WTC11 (cell line): Measurements from ENCODE around the gene TMEM43. TPM values are rescaled to one million over a fixed set of nuclear protein-coding genes. Genes with fewer than 3 reads are reported as not detected.

Experiments
- ATAC-seq: fragments of 200-7000 bp; cut with Tn5 transposase; 2 replicates; pipeline ENCODE4 v1.10.0; 2021; ENCODE audit warnings: mild to moderate bottlenecking, moderate library complexity
- CTCF ChIA-PET: fragments of 300-600 bp; sonication (Branson Sonifier 250); formaldehyde crosslinking; loops from one replicate; lab custom pipeline; 2021; ENCODE audit warnings: antibody characterized with exemption; lab: Charles Lee
- POLR2A ChIA-PET: fragments of 350-600 bp; sonication (Branson Sonifier 250); formaldehyde crosslinking; loops from one replicate; lab custom pipeline; 2021; ENCODE audit warnings: antibody characterized with exemption; lab: Charles Lee
- DNase-seq: peaks from one replicate; pipeline ENCODE4 v3.0.0; 2021; ENCODE audit warnings: low spot score
- H3K27ac Mint-ChIP-seq: 2 replicates; pipeline ENCODE4 v1.8.0; 2021; ENCODE audit warnings: mixed read lengths
- H3K27me3 Mint-ChIP-seq: 2 replicates; pipeline ENCODE4 v1.8.0; 2021; ENCODE audit warnings: low read depth, mild to moderate bottlenecking, moderate library complexity, mixed read lengths
- H3K36me3 Mint-ChIP-seq: 2 replicates; pipeline ENCODE4 v1.8.0; 2021; ENCODE audit warnings: mixed read lengths
- H3K4me1 Mint-ChIP-seq: 2 replicates; pipeline ENCODE4 v1.8.0; 2022; ENCODE audit warnings: mixed read lengths
- H3K4me3 Mint-ChIP-seq: 2 replicates; pipeline ENCODE4 v1.8.0; 2021; ENCODE audit warnings: mild to moderate bottlenecking, moderate library complexity, mixed read lengths
- H3K9me3 Mint-ChIP-seq: 2 replicates; pipeline ENCODE4 v1.8.0; 2021; ENCODE audit warnings: mixed read lengths
- ATF2 ChIP-seq: sonication (generic); formaldehyde crosslinking; IDR thresholded peaks from 2 replicates; pipeline ENCODE4 v1.8.1; 2022; ENCODE audit warnings: low read depth, missing genetic modification reagents, borderline replicate concordance
- ATF6 ChIP-seq: sonication (generic); formaldehyde crosslinking; IDR thresholded peaks from 2 replicates; pipeline ENCODE4 v1.8.1; 2023; ENCODE audit warnings: mild to moderate bottlenecking, missing genetic modification reagents
- E2F1 ChIP-seq: sonication (generic); formaldehyde crosslinking; IDR thresholded peaks from 2 replicates; pipeline ENCODE4 v1.8.0; 2022; ENCODE audit warnings: mild to moderate bottlenecking, missing genetic modification reagents
- ETV6 ChIP-seq: sonication (generic); formaldehyde crosslinking; IDR thresholded peaks from 2 replicates; pipeline ENCODE4 v1.8.1; 2022; ENCODE audit warnings: mild to moderate bottlenecking, missing genetic modification reagents
- FOXJ3 ChIP-seq: sonication (generic); formaldehyde crosslinking; IDR thresholded peaks from 2 replicates; pipeline ENCODE4 v1.9.0; 2021; ENCODE audit warnings: missing genetic modification reagents, mild to moderate bottlenecking, borderline replicate concordance
- FOXK1 ChIP-seq: sonication (generic); formaldehyde crosslinking; IDR thresholded peaks from 2 replicates; pipeline ENCODE4 v1.8.0; 2022; ENCODE audit warnings: mild to moderate bottlenecking, moderate library complexity, missing genetic modification reagents
- GTF2I ChIP-seq: fragments of 250-450 bp; sonication (Bioruptor Pico); conservative IDR thresholded peaks from 2 replicates; pipeline ENCODE4 v1.4.0; 2021; ENCODE audit warnings: mild to moderate bottlenecking
- IRF2 ChIP-seq: sonication (generic); formaldehyde crosslinking; IDR thresholded peaks from 2 replicates; pipeline ENCODE4 v1.8.0; 2022; ENCODE audit warnings: low read depth, missing genetic modification reagents, borderline replicate concordance
- JAZF1 ChIP-seq: fragments of 250-450 bp; sonication (Bioruptor Pico); IDR thresholded peaks from 2 replicates; pipeline ENCODE4 v1.9.0; 2021; ENCODE audit warnings: moderate library complexity, mild to moderate bottlenecking, inconsistent platforms
- KAT7 ChIP-seq: sonication (generic); formaldehyde crosslinking; IDR thresholded peaks from 2 replicates; pipeline ENCODE4 v1.8.1; 2023; ENCODE audit warnings: missing genetic modification reagents, mild to moderate bottlenecking, borderline replicate concordance
- MAX ChIP-seq: sonication (generic); formaldehyde crosslinking; IDR thresholded peaks from 2 replicates; pipeline ENCODE4 v1.8.0; 2022; ENCODE audit warnings: mild to moderate bottlenecking, missing genetic modification reagents
- NFATC4 ChIP-seq: fragments of 250-450 bp; sonication (Bioruptor Pico); IDR thresholded peaks from 2 replicates; pipeline ENCODE4 v1.9.0; 2021; ENCODE audit warnings: mild to moderate bottlenecking
- NR3C1 ChIP-seq: sonication (generic); formaldehyde crosslinking; conservative IDR thresholded peaks from 2 replicates; pipeline ENCODE4 v1.8.1; 2023; ENCODE audit warnings: low read depth, mild to moderate bottlenecking, missing genetic modification reagents
- SOX15 ChIP-seq: fragments of 250-450 bp; sonication (Bioruptor Pico); IDR thresholded peaks from 2 replicates; pipeline ENCODE4 v1.9.0; 2021; ENCODE audit warnings: mild to moderate bottlenecking
- TEAD1 ChIP-seq: sonication (generic); formaldehyde crosslinking; IDR thresholded peaks from 2 replicates; pipeline ENCODE4 v1.8.0; 2022; ENCODE audit warnings: mild to moderate bottlenecking, missing genetic modification reagents
- TP53 ChIP-seq: sonication (generic); formaldehyde crosslinking; IDR thresholded peaks from 2 replicates; pipeline ENCODE4 v1.8.1; 2023; ENCODE audit warnings: mild to moderate bottlenecking, missing genetic modification reagents
- ZBTB21 ChIP-seq: sonication (generic); formaldehyde crosslinking; IDR thresholded peaks from 2 replicates; pipeline ENCODE4 v1.8.1; 2023; ENCODE audit warnings: mild to moderate bottlenecking, missing genetic modification reagents, borderline replicate concordance
- ZBTB43 ChIP-seq: sonication (generic); formaldehyde crosslinking; IDR thresholded peaks from 2 replicates; pipeline ENCODE4 v1.8.1; 2023; ENCODE audit warnings: mild to moderate bottlenecking, missing genetic modification reagents
- ZNF219 ChIP-seq: sonication (generic); formaldehyde crosslinking; IDR thresholded peaks from 2 replicates; pipeline ENCODE4 v1.8.0; 2023; ENCODE audit warnings: missing genetic modification reagents, mild to moderate bottlenecking, borderline replicate concordance
- ZNF396 ChIP-seq: fragments of 250-450 bp; sonication (Bioruptor Pico); IDR thresholded peaks from 2 replicates; pipeline ENCODE4 v1.8.0; 2021; ENCODE audit warnings: mild to moderate bottlenecking, moderate library complexity, borderline replicate concordance
- ZNF532 ChIP-seq: fragments of 250-450 bp; sonication (Bioruptor Pico); IDR thresholded peaks from 2 replicates; pipeline ENCODE4 v1.9.0; 2021; ENCODE audit warnings: mild to moderate bottlenecking, borderline replicate concordance
- total RNA-seq: library from RNA; stranded (reverse); gene quantifications from 3 replicates; pipeline ENCODE4 v1.2.3, GENCODE V29; 2021

The TMEM43 gene
- total RNA-seq, 1 experiment from 2014 or later, result 27.7 TPM

- TF ChIP-seq IRF2 (no peak), FOXJ3 (no peak), ZNF532 (CRISPR knock-in tag) (no peak), NFATC4 (no peak), GTF2I (CRISPR knock-in tag) (no peak), MAX (CRISPR knock-in tag) (no peak), JAZF1 (CRISPR knock-in tag) (no peak), ATF2 (CRISPR knock-in tag) (no peak), E2F1 (CRISPR knock-in tag) (no peak), ZBTB21 (CRISPR knock-in tag) (no peak), ZNF396 (CRISPR knock-in tag) (no peak), KAT7 (CRISPR knock-in tag) (no peak), ZNF219 (CRISPR knock-in tag) (no peak), TP53 (no peak)
Observed at GRCh38 chr3:14117468-14118399, 7.1 kb upstream of the TMEM43 start (continued).

GRCh38 chr3:14118400-14119381 is 6.2 kb upstream of the TMEM43 start:
- ATAC-seq, result no peak
- TF ChIP-seq NR3C1 (CRISPR knock-in tag) (no peak), ZBTB21 (CRISPR knock-in tag) (no peak), TEAD1 (CRISPR knock-in tag) (no peak), ATF2 (CRISPR knock-in tag) (no peak), ATF6 (CRISPR knock-in tag) (no peak), IRF2 (no peak), TP53 (no peak), ETV6 (CRISPR knock-in tag) (no peak), ZBTB43 (no peak), SOX15 (no peak), FOXK1 (CRISPR knock-in tag) (no peak)

More at GRCh38 chr3:14118400-14119381, 6.2 kb upstream of the TMEM43 start:
- DNase-seq, result no peak
- H3K36me3 Mint-ChIP-seq, result peaks cover 49% of the 10 kb centered on the region
- H3K27ac Mint-ChIP-seq, result no peak overlapping the region
- H3K4me1 Mint-ChIP-seq, result peaks cover 47% of the 10 kb centered on the region
- no peak overlapping the region for H3K4me3 Mint-ChIP-seq
- POLR2A ChIA-PET, result no interaction called here
- no peaks in the 10 kb centered on the region for H3K27me3 Mint-ChIP-seq
- H3K9me3 Mint-ChIP-seq, result peaks cover 19% of the 10 kb centered on the region
- CTCF ChIA-PET, result interaction anchor here (3.1 kb wide), 1 partner anchor 222 kb away, joined by 26 read pairs; no protein-coding TSS in a partner anchor
